IMR-90 (cell line): Measurements from ENCODE around the gene GPR180. TPM values are rescaled to one million over a fixed set of nuclear protein-coding genes. Genes with fewer than 3 reads are reported as not detected.

Experiments used
- ATAC-seq: fragments of 200-7000 bp; cut with Tn5 transposase; 2 replicates; pipeline ENCODE4 v1.9.1; 2020; ENCODE audit warnings: low read depth, mild to moderate bottlenecking, moderate library complexity
- BruUV-seq: library from RNA; stranded (reverse); fragments of 400-500 nt; replicated peaks from 2 replicates; lab custom pipeline; 2021; lab: Mats Ljungman, UMichigan
- CTCF ChIA-PET: fragments of 300-600 bp; formaldehyde crosslinking; extraction: SDS; loops from one replicate; lab custom pipeline; 2021; ENCODE audit warnings: antibody characterized with exemption; lab: Yijun Ruan, JAX
- POLR2A ChIA-PET: fragments of 300-600 bp; sonication (Branson Sonifier 250); formaldehyde crosslinking; loops from one replicate; lab custom pipeline; 2022; ENCODE audit warnings: antibody characterized with exemption; ENCODE audit not compliant: unreplicated experiment; lab: Charles Lee
- DNase-seq: peaks from one replicate; pipeline ENCODE4 v3.0.0; 2013
- H2AFZ ChIP-seq: replicated peaks from 2 replicates; pipeline ENCODE3; 2013; ENCODE audit warnings: low read length, mild to moderate bottlenecking; ENCODE audit not compliant: poor library complexity
- H2AK5ac ChIP-seq: 2 replicates; pipeline ENCODE4 v1.6.1; 2013; ENCODE audit warnings: low read depth, low read length, inconsistent platforms
- H2AK9ac ChIP-seq: replicated peaks from 2 replicates; pipeline ENCODE3; 2013; ENCODE audit warnings: mild to moderate bottlenecking, low read depth, low read length, moderate library complexity; ENCODE audit not compliant: poor library complexity
- H2BK120ac ChIP-seq: 2 replicates; pipeline ENCODE4 v1.6.1; 2013; ENCODE audit warnings: low read depth, low read length, inconsistent platforms
- H2BK15ac ChIP-seq: 3 replicates; pipeline ENCODE4 v1.6.1; 2013; ENCODE audit warnings: low read depth, low read length, inconsistent platforms
- H2BK20ac ChIP-seq: 2 replicates; pipeline ENCODE4 v1.6.1; 2013; ENCODE audit warnings: low read depth, mild to moderate bottlenecking, inconsistent platforms, low read length, moderate library complexity
- H2BK5ac ChIP-seq: 2 replicates; pipeline ENCODE4 v1.6.1; 2013; ENCODE audit warnings: mild to moderate bottlenecking, low read depth, low read length, inconsistent platforms; ENCODE audit not compliant: poor library complexity, severe bottlenecking
- H3K14ac ChIP-seq: replicated peaks from 2 replicates; pipeline ENCODE4 v1.6.1; 2013; ENCODE audit warnings: low read depth, low read length, inconsistent platforms
- H3K18ac ChIP-seq: 2 replicates; pipeline ENCODE4 v1.6.1; 2013; ENCODE audit warnings: low read depth, low read length, control low read depth
- H3K23ac ChIP-seq: 2 replicates; pipeline ENCODE4 v1.6.1; 2013; ENCODE audit warnings: low read depth, low read length, inconsistent platforms
- H3K27ac ChIP-seq: 2 replicates; pipeline ENCODE4 v1.5.1; 2013; ENCODE audit warnings: mild to moderate bottlenecking, control low read depth, low read length; ENCODE audit not compliant: insufficient read depth
- H3K27me3 ChIP-seq: 2 replicates; pipeline ENCODE4 v1.6.1; 2013; ENCODE audit warnings: low read length; ENCODE audit not compliant: control insufficient read depth, insufficient read depth
- H3K36me3 ChIP-seq: 2 replicates; pipeline ENCODE4 v1.6.1; 2013; ENCODE audit warnings: low read length, mixed read lengths; ENCODE audit not compliant: control insufficient read depth, insufficient read depth
- H3K4ac ChIP-seq: 2 replicates; pipeline ENCODE4 v1.6.1; 2013; ENCODE audit warnings: low read depth, low read length, inconsistent platforms
- H3K4me1 ChIP-seq: 2 replicates; pipeline ENCODE4 v1.6.1; 2013; ENCODE audit warnings: low read length, mixed read lengths; ENCODE audit not compliant: control insufficient read depth, insufficient read depth
- H3K4me2 ChIP-seq: 2 replicates; pipeline ENCODE4 v1.6.1; 2013; ENCODE audit warnings: low read depth, mild to moderate bottlenecking, control low read depth, low read length, moderate library complexity
- H3K4me3 ChIP-seq: 2 replicates; pipeline ENCODE4 v1.5.1; 2013; ENCODE audit warnings: low read depth, mild to moderate bottlenecking, control low read depth, low read length, moderate library complexity; ENCODE audit not compliant: insufficient read depth
- H3K56ac ChIP-seq: 2 replicates; pipeline ENCODE4 v1.6.1; 2013; ENCODE audit warnings: low read length, inconsistent platforms; ENCODE audit not compliant: insufficient read depth; ENCODE audit errors: extremely low read depth
- H3K79me1 ChIP-seq, 2 experiments: 2 replicates each; pipeline ENCODE4 v1.6.1; 2013; ENCODE audit warnings: low read length in 2 of 2, inconsistent platforms in 1 of 2, low read depth in 1 of 2
- H3K9ac ChIP-seq: 2 replicates; pipeline ENCODE4 v1.6.1; 2013; ENCODE audit warnings: low read depth, low read length, control low read depth
- H3K9me1 ChIP-seq: 2 replicates; pipeline ENCODE4 v1.6.1; 2013; ENCODE audit warnings: low read length, inconsistent platforms; ENCODE audit not compliant: insufficient read depth
- H3K9me3 ChIP-seq: 2 replicates; pipeline ENCODE4 v1.6.1; 2013; ENCODE audit warnings: low read length; ENCODE audit not compliant: control insufficient read depth, insufficient read depth
- H4K20me1 ChIP-seq: 2 replicates; pipeline ENCODE4 v1.6.1; 2013; ENCODE audit warnings: low read length, inconsistent platforms; ENCODE audit not compliant: insufficient read depth
- H4K5ac ChIP-seq: 2 replicates; pipeline ENCODE4 v1.6.1; 2013; ENCODE audit warnings: mild to moderate bottlenecking, low read depth, low read length, control low read depth
- H4K8ac ChIP-seq, 2 experiments: 2 replicates each; pipeline ENCODE4 v1.6.1; 2013; ENCODE audit warnings: low read depth in 2 of 2, low read length in 2 of 2, control low read depth in 1 of 2, inconsistent platforms in 1 of 2
- H4K91ac ChIP-seq: 2 replicates; pipeline ENCODE4 v1.6.1; 2013; ENCODE audit warnings: low read depth, low read length, inconsistent platforms; ENCODE audit not compliant: insufficient read depth
- CEBPB ChIP-seq: IDR thresholded peaks from 2 replicates; pipeline ENCODE4 v1.6.1; 2012; ENCODE audit warnings: low read depth, low read length, improper control_type of control experiment
- CHD1 ChIP-seq: IDR thresholded peaks from 2 replicates; pipeline ENCODE4 v1.6.1; 2012; ENCODE audit warnings: low read depth, low read length, improper control_type of control experiment
- CTCF ChIP-seq: conservative IDR thresholded peaks from 2 replicates; pipeline ENCODE4 v1.5.1; 2012; ENCODE audit warnings: mild to moderate bottlenecking, low read depth, low read length, improper control_type of control experiment
- ELK1 ChIP-seq: fragments of 150-350 bp; IDR thresholded peaks from 2 replicates; pipeline ENCODE4 v1.6.1; 2016; ENCODE audit warnings: low read depth, mild to moderate bottlenecking, low read length, moderate library complexity, borderline replicate concordance
- FOS ChIP-seq: fragments of 150-350 bp; IDR thresholded peaks from 2 replicates; pipeline ENCODE4 v1.6.1; 2016; ENCODE audit warnings: low read depth, low read length
- MAFK ChIP-seq: IDR thresholded peaks from 2 replicates; pipeline ENCODE4 v1.6.1; 2012; ENCODE audit warnings: low read depth, low read length, improper control_type of control experiment
- MAZ ChIP-seq: IDR thresholded peaks from 2 replicates; pipeline ENCODE4 v1.6.1; 2012; ENCODE audit warnings: low read depth, mild to moderate bottlenecking, low read length, improper control_type of control experiment, moderate library complexity, borderline replicate concordance
- MXI1 ChIP-seq: IDR thresholded peaks from 2 replicates; pipeline ENCODE4 v1.6.1; 2012; ENCODE audit warnings: low read depth, mild to moderate bottlenecking, low read length, moderate library complexity, borderline replicate concordance
- NFE2L2 ChIP-seq: fragments of 150-350 bp; IDR thresholded peaks from 2 replicates; pipeline ENCODE4 v1.6.1; 2016; ENCODE audit warnings: low read depth, mild to moderate bottlenecking, low read length
- POLR2A ChIP-seq: IDR thresholded peaks from 2 replicates; pipeline ENCODE4 v1.6.1; 2012; ENCODE audit warnings: mild to moderate bottlenecking, low read depth, low read length
- RAD21 ChIP-seq: IDR thresholded peaks from 2 replicates; pipeline ENCODE4 v1.6.1; 2012; ENCODE audit warnings: low read length, improper control_type of control experiment
- RCOR1 ChIP-seq: IDR thresholded peaks from 2 replicates; pipeline ENCODE4 v1.6.1; 2012; ENCODE audit warnings: mild to moderate bottlenecking, low read length, improper control_type of control experiment; ENCODE audit not compliant: insufficient replicate concordance
- RFX5 ChIP-seq: IDR thresholded peaks from 2 replicates; pipeline ENCODE4 v1.8.0; 2012; ENCODE audit warnings: low read depth, mild to moderate bottlenecking, low read length, moderate library complexity
- SMC3 ChIP-seq: fragments of 150-350 bp; IDR thresholded peaks from 2 replicates; pipeline ENCODE4 v1.6.1; 2016; ENCODE audit warnings: low read depth, mild to moderate bottlenecking, antibody characterized with exemption, low read length, moderate library complexity
- USF2 ChIP-seq: fragments of 150-350 bp; IDR thresholded peaks from 2 replicates; pipeline ENCODE4 v1.6.1; 2017; ENCODE audit warnings: mild to moderate bottlenecking, antibody characterized with exemption, low read length, low read depth
- WGBS, 2 experiments: methylation state at CpG; one replicate each; pipeline versions ENCODE4 v1.1.5 to v1.1.7; 2013; ENCODE audit warnings: missing lambda C conversion rate in 2 of 2; ENCODE audit not compliant: insufficient read length in 1 of 2; ENCODE audit errors: extremely low coverage in 2 of 2; 5-methylcytosine and 5-hydroxymethylcytosine counted together
- dilution Hi-C: fragments of 300-500 bp; cut with HindIII; formaldehyde crosslinking; loops from one replicate; pipeline ENCODE4 v1.14.3; 2018; ENCODE audit warnings: low sequenced_read_pairs; ENCODE audit not compliant: unreplicated experiment
- in situ Hi-C: fragments of 300-500 bp; cut with MboI; formaldehyde crosslinking; loops from 3 replicates; pipeline ENCODE4 v1.14.3; 2019; ENCODE audit warnings: low sequenced_read_pairs, inconsistent platforms, mixed read lengths
- intact Hi-C: fragments of 100-400 bp; cut with micrococcal nuclease; formaldehyde crosslinking; loops from 2 replicates; pipeline ENCODE4 v1.10.0; 2022
- polyA plus RNA-seq, 3 experiments: library from polyadenylated mRNA; depleted of rRNA; stranded (reverse); fragments of >200 nt; gene quantifications; 2 replicates each; pipeline ENCODE4 v1.2.3, GENCODE V29; 2012; ENCODE audit warnings: low replicate concordance in 1 of 3
- total RNA-seq: library from RNA; depleted of rRNA; stranded (reverse); fragments of >200 nt; gene quantifications from 2 replicates; pipeline ENCODE4 v1.2.3, GENCODE V29; 2012

Gene GPR180
- total and polyA plus RNA-seq, 2 of the 4 experiments (the other 2 are of a cell fraction) = 2.8 to 10.8 TPM

- no peak overlapping the region for H4K91ac ChIP-seq
- dilution Hi-C loops = no loop called here
- ATAC-seq = no peak
Observed at GRCh38 chr13:94661406-94661805, 59.7 kb downstream of the GPR180 start.

More at GRCh38 chr13:94661406-94661805, 59.7 kb downstream of the GPR180 start:
- Histone ChIP-seq H3K9ac (no peak overlapping the region), H3K4me2 (no peak overlapping the region), H3K23ac (no peak overlapping the region), H3K36me3 (no peaks in the 10 kb centered on the region), H3K27ac (no peak overlapping the region), H4K20me1 (peaks cover 4% of the 10 kb centered on the region; the same call in 1 of the 2 replicates), H3K4me1 (peaks cover 6% of the 10 kb centered on the region), H3K9me3 (no peaks in the 10 kb centered on the region; the same call in 1 of the 2 replicates), H2BK120ac (no peak overlapping the region), H3K56ac (no peak overlapping the region), H3K79me1 (no peaks in the 10 kb centered on the region), H3K9me1 (peaks cover 7% of the 10 kb centered on the region; the same call in 1 of the 2 replicates), H2AK5ac (no peak overlapping the region), H2AFZ (no peak overlapping the region), H3K14ac (no peak overlapping the region), H3K4me3 (no peak overlapping the region), H3K4ac (no peak overlapping the region), H4K8ac (no peak overlapping the region), H2BK5ac (no peak overlapping the region), H4K5ac (no peak overlapping the region), H2AK9ac (no peak overlapping the region), H3K27me3 (peaks cover 38% of the 10 kb centered on the region), H3K18ac (no peak overlapping the region), H2BK20ac (no peak overlapping the region), H2BK15ac (no peak overlapping the region)
- intact Hi-C loops (no loop called here), in situ Hi-C loops (loop anchor here (25.0 kb wide), 1 partner anchor 751 kb away; no protein-coding TSS in a partner anchor)
- no TSS peak for BruUV-seq
- CTCF ChIA-PET = interaction anchor here (0.7 kb wide), 1 partner anchor 8 kb away, joined by 3 read pairs; no protein-coding TSS in a partner anchor
- no peak for DNase-seq
- POLR2A ChIA-PET = no interaction called here
- WGBS, 2 experiments = no CpG with 5 or more reads among the region's 5 CpGs
- TF ChIP-seq USF2 (no peak), CHD1 (no peak), RFX5 (no peak), POLR2A (no peak), NFE2L2 (no peak), MAZ (no peak), RCOR1 (no peak), CTCF (no peak), CEBPB (no peak), RAD21 (no peak), MXI1 (no peak), ELK1 (no peak), MAFK (no peak), SMC3 (no peak), FOS (no peak)
